ENCODE measurements around the gene CYTIP. TPM values are rescaled to one million over a fixed set of nuclear protein-coding genes. Genes with fewer than 3 reads are reported as not detected.

The CYTIP gene
- total and polyA plus RNA-seq, 9 of the 15 experiments (the other 6 are each of a cell fraction or from before 2014, with no cell fraction given), result 0.03 to 0.35 (median 0.26) TPM; not detected in 1

- TF ChIP-seq MGA (IDR thresholded peaks at IDR 0.05) (no peak), RBFOX2 (IDR thresholded peaks at IDR 0.05; ENCODE audit: low read depth, low read length) (no peak), RCOR1 (IDR thresholded peaks at IDR 0.05; ENCODE audit: borderline replicate concordance in 1 of 2, low read depth in 2 of 2, low read length in 2 of 2) (no peak), FUS (optimal IDR thresholded peaks at IDR 0.05; ENCODE audit: low read depth, low read length) (no peak), CBFB (CRISPR knock-in tag; IDR thresholded peaks at IDR 0.05) (no peak), ZNF586 (CRISPR knock-in tag; conservative IDR thresholded peaks at IDR 0.05) (no peak), IFI16 (CRISPR knock-in tag; IDR thresholded peaks at IDR 0.05) (no peak), PURB (CRISPR knock-in tag; IDR thresholded peaks at IDR 0.05; ENCODE audit: low read depth) (no peak), SOX6 (IDR thresholded peaks at IDR 0.05) (no peak), ZNF324 (CRISPR knock-in tag; IDR thresholded peaks at IDR 0.05) (no peak)
- TF ChIP-seq, protein P1, sequence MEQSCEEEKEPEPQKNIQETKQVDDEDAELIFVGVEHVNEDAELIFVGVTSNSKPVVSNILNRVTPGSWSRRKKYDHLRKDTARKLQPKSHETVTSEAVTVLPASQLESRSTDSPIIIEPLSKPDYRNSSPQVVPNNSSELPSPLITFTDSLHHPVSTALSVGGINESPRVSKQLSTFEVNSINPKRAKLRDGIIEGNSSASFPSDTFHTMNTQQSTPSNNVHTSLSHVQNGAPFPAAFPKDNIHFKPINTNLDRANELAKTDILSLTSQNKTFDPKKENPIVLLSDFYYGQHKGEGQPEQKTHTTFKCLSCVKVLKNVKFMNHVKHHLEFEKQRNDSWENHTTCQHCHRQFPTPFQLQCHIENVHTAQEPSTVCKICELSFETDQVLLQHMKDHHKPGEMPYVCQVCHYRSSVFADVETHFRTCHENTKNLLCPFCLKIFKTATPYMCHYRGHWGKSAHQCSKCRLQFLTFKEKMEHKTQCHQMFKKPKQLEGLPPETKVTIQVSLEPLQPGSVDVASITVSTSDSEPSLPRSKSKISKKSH (CRISPR knock-in tag; IDR thresholded peaks at IDR 0.05), result no peak
Observed at GRCh38 chr2:157394928-157395327, 49.0 kb downstream of the CYTIP start (continued).
